HepG2 (cell line): ENCODE data around the gene EOLA1. TPM values are rescaled to one million over a fixed set of nuclear protein-coding genes. Genes with fewer than 3 reads are reported as not detected.
"Not testable (repeated sequence)": the region's sequence is repeated elsewhere in the genome, so short reads cannot be mapped to it uniquely, and the experiment has no call there.

ENCODE experiments used
- ATAC-seq: fragments of 200-7000 bp; cut with Tn5 transposase; 3 replicates; pipeline ENCODE4 v1.9.1; 2020; ENCODE audit warnings: mild to moderate bottlenecking, moderate library complexity
- BruUV-seq: library from RNA; stranded (reverse); fragments of 400-500 nt; replicated peaks from 2 replicates; lab custom pipeline; 2021; lab: Mats Ljungman, UMichigan
- CTCF ChIA-PET: fragments of 300-600 bp; formaldehyde crosslinking; extraction: SDS; loops from one replicate; lab custom pipeline; 2021; ENCODE audit warnings: low total read pairs, inconsistent platforms, low intra/inter-chr PET ratio; lab: Yijun Ruan, JAX
- POLR2A ChIA-PET: fragments of 350-600 bp; sonication (Branson Sonifier 250); formaldehyde crosslinking; loops from one replicate; lab custom pipeline; 2020; ENCODE audit warnings: antibody characterized with exemption, inconsistent platforms; lab: Yijun Ruan, JAX
- DNase-seq: peaks from one replicate; pipeline ENCODE4 v3.0.0-alpha.2; 2015; ENCODE audit warnings: low spot score
- FAIRE-seq: peaks from 3 replicates; lab custom pipeline; 2011; peaks lifted over from hg19 to GRCh38; lab: Jason Lieb, UNC
- H2AFZ ChIP-seq: one replicate; pipeline ENCODE4 v1.6.1; 2011; ENCODE audit warnings: low read length, inconsistent platforms
- H3K27ac ChIP-seq: fragments of 300-600 bp; 3 replicates; pipeline ENCODE4 v1.8.0; 2011; ENCODE audit warnings: mixed run types, mild to moderate bottlenecking, mixed read lengths, low read length, inconsistent platforms; ENCODE audit not compliant: insufficient read depth; ENCODE audit errors: extremely low read length
- H3K27me3 ChIP-seq, 2 experiments: fragments of 200-600 bp in 1 of 2; 2 replicates in 1 of 2; 3 replicates in 1 of 2; pipeline versions ENCODE4 v1.6.0 to v1.8.0; 2011; ENCODE audit warnings: low read length in 2 of 2, mild to moderate bottlenecking in 2 of 2, moderate library complexity in 2 of 2, inconsistent platforms in 1 of 2; ENCODE audit not compliant: insufficient read depth in 2 of 2, control insufficient read depth in 1 of 2
- H3K36me3 ChIP-seq, 2 experiments: fragments of 200-600 bp in 1 of 2; replicated peaks in 1 of 2; 2 replicates in 1 of 2; 3 replicates in 1 of 2; pipeline versions ENCODE4 v1.5.1 to v1.8.0; 2011; ENCODE audit warnings: low read length in 2 of 2, inconsistent platforms in 1 of 2; ENCODE audit not compliant: insufficient read depth in 2 of 2, control insufficient read depth in 1 of 2
- H3K4me1 ChIP-seq: 2 replicates; pipeline ENCODE4 v1.5.1; 2012; ENCODE audit warnings: low read length, inconsistent platforms; ENCODE audit not compliant: insufficient read depth
- H3K4me2 ChIP-seq: 2 replicates; pipeline ENCODE4 v1.6.0; 2011; ENCODE audit warnings: low read depth, low read length, inconsistent platforms
- H3K4me3 ChIP-seq, 3 experiments: fragments of 200-600 bp in 1 of 3; sonication (generic), shearing (Covaris generic) in 1 of 3; replicated peaks in 1 of 3; 2 replicates each; pipeline ENCODE4 v1.5.1; 2011 to 2016; ENCODE audit warnings: low read length in 3 of 3, inconsistent platforms in 2 of 3, low read depth in 2 of 3, mild to moderate bottlenecking in 2 of 3, control low read depth in 1 of 3, mixed read lengths in 1 of 3; ENCODE audit not compliant: insufficient read depth in 1 of 3
- H3K79me2 ChIP-seq: one replicate; pipeline ENCODE4 v1.6.1; 2011; ENCODE audit warnings: low read length, inconsistent platforms; ENCODE audit not compliant: insufficient read depth
- H3K9ac ChIP-seq: 2 replicates; pipeline ENCODE4 v1.6.0; 2011; ENCODE audit warnings: mild to moderate bottlenecking, low read depth, low read length, inconsistent platforms; ENCODE audit not compliant: insufficient read depth
- H3K9me3 ChIP-seq: 2 replicates; pipeline ENCODE4 v1.5.1; 2012; ENCODE audit warnings: mild to moderate bottlenecking, low read length
- H4K20me1 ChIP-seq: 2 replicates; pipeline ENCODE4 v1.6.0; 2011; ENCODE audit warnings: inconsistent platforms, mild to moderate bottlenecking, low read length, moderate library complexity; ENCODE audit not compliant: insufficient read depth
- WGBS: methylation state at CpG from one replicate; pipeline ENCODE4 v1.1.6; 2017; ENCODE audit warnings: low lambda C conversion rate; 5-methylcytosine and 5-hydroxymethylcytosine counted together
- in situ Hi-C: cut with HindIII; loops from 2 replicates; pipeline ENCODE4 v1.10.0; 2017; ENCODE audit warnings: low pct_unique_long_range_greater_than_20kb; ENCODE audit not compliant: extremely low pct_ligation_motif_present
- intact Hi-C: fragments of 100-400 bp; cut with micrococcal nuclease; formaldehyde crosslinking; loops from one replicate; pipeline ENCODE4 v1.10.0; 2022; ENCODE audit not compliant: unreplicated experiment
- polyA plus RNA-seq, 8 experiments: library from polyadenylated mRNA; depleted of rRNA in 3 of 8; stranded (reverse) in 7 of 8; unstranded in 1 of 8; fragments of >200 nt; fragmentation: Illumina TruSeq in 4 of 8; extraction: Trizol in 4 of 8; gene quantifications; 2 replicates each; pipeline versions ENCODE4 v1.2.1 to v1.2.3, GENCODE V29; 2011 to 2016; ENCODE audit warnings: low read depth in 4 of 8, missing spikeins in 1 of 8, mixed read lengths in 1 of 8; ENCODE audit not compliant: insufficient read depth in 1 of 8
- total RNA-seq, 5 experiments: library from RNA; depleted of rRNA; stranded (reverse); fragments of >200 nt; fragmentation: Illumina TruSeq; extraction: Trizol; gene quantifications; 2 replicates each; pipeline ENCODE4 v1.2.3, GENCODE V29; 2016; ENCODE audit warnings: low read depth in 1 of 5

Gene EOLA1
- total and polyA plus RNA-seq, 2 of the 13 experiments (the other 11 are each of a cell fraction or from before 2014, with no cell fraction given) = 6.5 to 9.6 TPM

DNA sequence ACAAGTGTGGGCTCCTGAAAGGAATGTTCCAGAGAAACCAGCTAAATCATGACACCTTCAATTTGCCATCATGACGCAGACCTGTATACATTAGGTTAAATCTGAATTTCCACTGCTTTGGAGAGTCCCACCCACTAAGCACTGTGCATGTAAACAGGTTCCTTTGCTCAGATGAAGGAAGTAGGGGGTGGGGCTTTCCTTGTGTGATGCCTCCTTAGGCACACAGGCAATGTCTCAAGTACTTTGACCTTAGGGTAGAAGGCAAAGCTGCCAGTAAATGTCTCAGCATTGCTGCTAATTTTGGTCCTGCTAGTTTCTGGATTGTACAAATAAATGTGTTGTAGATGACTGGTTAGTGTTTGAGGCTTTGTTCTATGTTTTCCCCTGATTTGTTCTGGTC is 6.2 kb downstream of the EOLA1 start:
- BruUV-seq = not testable (repeated sequence)

GRCh38 chrX:149547782-149548181 is 7.0 kb downstream of the EOLA1 start:
- whole genome bisulfite sequencing = no CpG with 5 or more reads among the region's 3 CpGs
- FAIRE-seq = not testable (repeated sequence)

More for the DNA sequence above, 6.2 kb downstream of the EOLA1 start:
- H3K4me1 ChIP-seq, H3K9me3 ChIP-seq, H3K27me3 ChIP-seq, H2AFZ ChIP-seq, in situ Hi-C loops, H3K79me2 ChIP-seq, CTCF ChIA-PET, H3K4me3 ChIP-seq, H3K9ac ChIP-seq, H3K4me2 ChIP-seq, H4K20me1 ChIP-seq, intact Hi-C loops, ATAC-seq, DNase-seq, POLR2A ChIA-PET, H3K36me3 ChIP-seq, H3K27ac ChIP-seq: not testable (repeated sequence)
- 100% methylated on average over 1 of the region's 1 CpG for WGBS
- peak; percentile 21 for FAIRE-seq

GRCh38 chrX:149549701-149550100 is 8.9 kb downstream of the EOLA1 start, which contains the start of gene HSFX3:
TSS of gene HSFX3 (minus strand) at chrX:149549924. CDS start at chrX:149549852, 72 bp downstream.
- in situ Hi-C loops, CTCF ChIA-PET, H3K4me1 ChIP-seq, intact Hi-C loops, BruUV-seq, H3K27ac ChIP-seq, H4K20me1 ChIP-seq, POLR2A ChIA-PET, H3K9me3 ChIP-seq, H3K36me3 ChIP-seq, H3K9ac ChIP-seq, ATAC-seq, H3K4me2 ChIP-seq, H3K4me3 ChIP-seq, H3K79me2 ChIP-seq, H2AFZ ChIP-seq, DNase-seq, H3K27me3 ChIP-seq, FAIRE-seq: not testable (repeated sequence)
- WGBS = no CpG with 5 or more reads among the region's 6 CpGs

More at GRCh38 chrX:149547782-149548181, 7.0 kb downstream of the EOLA1 start:
- ATAC-seq, DNase-seq, H3K9me3 ChIP-seq, CTCF ChIA-PET, BruUV-seq, intact Hi-C loops, POLR2A ChIA-PET, in situ Hi-C loops, H3K27me3 ChIP-seq, H3K36me3 ChIP-seq, H2AFZ ChIP-seq, H3K4me3 ChIP-seq, H3K9ac ChIP-seq, H3K4me1 ChIP-seq, H3K27ac ChIP-seq, H3K79me2 ChIP-seq, H3K4me2 ChIP-seq, H4K20me1 ChIP-seq: not testable (repeated sequence)

DNA sequence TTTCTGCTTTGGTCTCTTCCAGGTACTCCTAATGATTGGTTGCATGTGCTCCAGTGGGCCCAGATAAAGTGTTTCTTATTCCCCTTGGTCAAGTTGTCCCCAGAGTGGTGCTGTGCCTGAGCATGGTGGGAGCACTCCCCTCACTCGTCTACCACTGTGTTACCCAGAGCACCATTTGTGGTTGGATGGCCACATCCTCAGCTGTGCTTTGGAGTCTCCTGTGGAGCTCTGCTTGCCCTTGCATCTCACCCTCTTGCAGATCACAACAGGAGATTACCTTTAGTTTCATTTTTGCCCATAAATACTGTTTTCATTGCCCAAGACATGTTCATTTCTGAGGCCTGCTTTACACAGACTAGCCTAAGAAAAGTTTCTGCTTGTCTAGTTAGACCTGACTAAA is 9.6 kb downstream of the EOLA1 start:
- H3K9ac ChIP-seq, H3K4me2 ChIP-seq, in situ Hi-C loops, H3K9me3 ChIP-seq, H4K20me1 ChIP-seq, H3K4me1 ChIP-seq, BruUV-seq, H3K27me3 ChIP-seq, CTCF ChIA-PET, ATAC-seq, H3K4me3 ChIP-seq, DNase-seq, intact Hi-C loops, H3K27ac ChIP-seq, H3K36me3 ChIP-seq, POLR2A ChIA-PET, H3K79me2 ChIP-seq, H2AFZ ChIP-seq: not testable (repeated sequence)
- WGBS = no CpG with 5 or more reads among the region's 1 CpG
- peak; percentile 74 for FAIRE-seq
